Measurements from ENCODE around the gene DHCR24. TPM values are rescaled to one million over a fixed set of nuclear protein-coding genes. Genes with fewer than 3 reads are reported as not detected.
"Not testable (repeated sequence)": the region's sequence is repeated elsewhere in the genome, so short reads cannot be mapped to it uniquely, and the experiment has no call there.

Gene DHCR24
- total RNA-seq (100 to 1,000 TPM; 112 to 370 (median 284) TPM), polyA plus RNA-seq (10 to 100 TPM in 1 of 3 donors, 1 to 10 TPM in 2; 7.0 to 29.7 (median 9.1) TPM)
- long read RNA-seq, donor 1, full-length matches to known transcripts = 11 of 11 reads
- long read RNA-seq, donor 1, partial matches to known transcripts = 0 of 11 reads
- long read RNA-seq, donor 1, other reads (novel, unspliced or antisense) = 0 of 11 reads
- long read RNA-seq, donor 2, full-length matches to known transcripts = 10 of 10 reads
- long read RNA-seq, donor 2, partial matches to known transcripts = 0 of 10 reads
- long read RNA-seq, donor 2, other reads (novel, unspliced or antisense) = 0 of 10 reads

GRCh38 chr1:54886724-54887664, at the start of gene DHCR24:
Gene DHCR24, minus strand, starts transcription at chr1:54887195. Its CDS starts 76 bp downstream, at chr1:54887119.
- H3K4me3 ChIP-seq = peak within 1 kb of the TSS; percentile 55 to 98 (median 84)
- H3K27ac ChIP-seq = peak within 1 kb of the TSS; percentile 66 to 85 (median 80)
- intact Hi-C loops (cut with DNase I; ENCODE audit: low total_unique reads) = no loop called here
- TF ChIP-seq POLR2A (IDR thresholded peaks at IDR 0.05) (peak in 1 of 3 donors; percentile 57), POLR2AphosphoS5 (IDR thresholded peaks at IDR 0.05) (peak; percentile 82 to 93 (median 87)), CTCF (IDR thresholded peaks at IDR 0.05 in 8 of 11, conservative IDR thresholded peaks at IDR 0.05 in 3 of 11) (no peak)
- peaks cover 0 to 6% (median 0%) of the 10 kb centered on the region in 6 donors for H3K36me3 ChIP-seq
- H3K27me3 ChIP-seq (replicated peaks in 1 of 7) = peaks cover 0 to 26% (median 0%) of the 10 kb centered on the region in 7 donors
- no peaks in the 10 kb centered on the region for H3K9me3 ChIP-seq
- H3K4me1 ChIP-seq = peaks cover 8 to 68% (median 31%) of the 10 kb centered on the region in 6 donors
- peak; percentile 92 for DNase-seq
- WGBS, 5 donors = 0 to 1% (median 0%) methylated on average over 19 to 109 of the region's 109 CpGs

GRCh38 chr1:54936791-54937190, 49.8 kb upstream of the DHCR24 start:
- TF ChIP-seq POLR2A (IDR thresholded peaks at IDR 0.05) (no peak), CTCF (IDR thresholded peaks at IDR 0.05 in 8 of 11, conservative IDR thresholded peaks at IDR 0.05 in 3 of 11) (no peak)
- WGBS, 5 donors = 86 to 91% (median 87%) methylated on average over 4 of the region's 4 CpGs
- H3K27me3 ChIP-seq (replicated peaks in 1 of 7) = peaks cover 0 to 6% (median 0%) of the 10 kb centered on the region in 7 donors
- no peak for DNase-seq
- peaks cover 0 to 11% (median 4%) of the 10 kb centered on the region in 6 donors for H3K4me1 ChIP-seq
- H3K36me3 ChIP-seq = no peaks in the 10 kb centered on the region
- intact Hi-C loops (cut with DNase I; ENCODE audit: low total_unique reads) = no loop called here
- H3K4me3 ChIP-seq = no peak overlapping the region
- H3K9me3 ChIP-seq = no peaks in the 10 kb centered on the region
- no peak overlapping the region for H3K27ac ChIP-seq

GRCh38 chr1:54934869-54935268, 47.9 kb upstream of the DHCR24 start:
- H3K36me3 ChIP-seq = no peaks in the 10 kb centered on the region
- H3K4me3 ChIP-seq = no peak overlapping the region
- DNase-seq = no peak
- H3K9me3 ChIP-seq = no peaks in the 10 kb centered on the region
- peaks cover 0 to 6% (median 0%) of the 10 kb centered on the region in 7 donors for H3K27me3 ChIP-seq (replicated peaks in 1 of 7)
- no peak for TF ChIP-seq CTCF (IDR thresholded peaks at IDR 0.05 in 8 of 11, conservative IDR thresholded peaks at IDR 0.05 in 3 of 11)
- TF ChIP-seq POLR2A (IDR thresholded peaks at IDR 0.05) = no peak
- no peak for TF ChIP-seq POLR2AphosphoS5 (IDR thresholded peaks at IDR 0.05)
- intact Hi-C loops (cut with DNase I; ENCODE audit: low total_unique reads) = no loop called here
- no peak overlapping the region for H3K27ac ChIP-seq
- peaks cover 0 to 11% (median 4%) of the 10 kb centered on the region in 6 donors for H3K4me1 ChIP-seq

- intact Hi-C loops (cut with DNase I; ENCODE audit: low total_unique reads); DNase-seq; H3K27me3 ChIP-seq (replicated peaks in 1 of 7); H3K4me3 ChIP-seq; H3K36me3 ChIP-seq; H3K27ac ChIP-seq; H3K9me3 ChIP-seq: not testable (repeated sequence)
- peaks cover 0 to 11% (median 3%) of the 10 kb centered on the region in 6 donors for H3K4me1 ChIP-seq
- 88 to 95% (median 92%) methylated on average over 6 of the region's 6 CpGs for WGBS, 5 donors
These were observed 47.1 kb upstream of the DHCR24 start for GRCh38 chr1:54934081-54934480.

All from spleen (tissue), 13 donors.